IMR-90 (cell line): ENCODE measurements around the gene CLP1. TPM values are rescaled to one million over a fixed set of nuclear protein-coding genes. Genes with fewer than 3 reads are reported as not detected.

ENCODE experiments used
- CTCF ChIP-seq: conservative IDR thresholded peaks from 2 replicates; pipeline ENCODE4 v1.5.1; 2012; ENCODE audit warnings: mild to moderate bottlenecking, low read depth, low read length, improper control_type of control experiment
- NFE2L2 ChIP-seq: fragments of 150-350 bp; IDR thresholded peaks from 2 replicates; pipeline ENCODE4 v1.6.1; 2016; ENCODE audit warnings: low read depth, mild to moderate bottlenecking, low read length
- SMC3 ChIP-seq: fragments of 150-350 bp; IDR thresholded peaks from 2 replicates; pipeline ENCODE4 v1.6.1; 2016; ENCODE audit warnings: low read depth, mild to moderate bottlenecking, antibody characterized with exemption, low read length, moderate library complexity
- polyA plus RNA-seq, 3 experiments: library from polyadenylated mRNA; depleted of rRNA; stranded (reverse); fragments of >200 nt; gene quantifications; 2 replicates each; pipeline ENCODE4 v1.2.3, GENCODE V29; 2012; ENCODE audit warnings: low replicate concordance in 1 of 3
- total RNA-seq: library from RNA; depleted of rRNA; stranded (reverse); fragments of >200 nt; gene quantifications from 2 replicates; pipeline ENCODE4 v1.2.3, GENCODE V29; 2012

CLP1 gene
- total and polyA plus RNA-seq, 2 of the 4 experiments (the other 2 are of a cell fraction) = 16.5 to 24.0 TPM

GRCh38 chr11:57645689-57646085, 11.9 kb upstream of the CLP1 start (continued):
- TF ChIP-seq SMC3 (no peak), CTCF (no peak), NFE2L2 (no peak)
